KG1 (cell line): ENCODE data around the gene ALDOB.

Experiments used
- DNase-seq: peaks from one replicate; lab custom pipeline; 2025; lab: John Stamatoyannopoulos, UW

Gene ALDOB

DNA sequence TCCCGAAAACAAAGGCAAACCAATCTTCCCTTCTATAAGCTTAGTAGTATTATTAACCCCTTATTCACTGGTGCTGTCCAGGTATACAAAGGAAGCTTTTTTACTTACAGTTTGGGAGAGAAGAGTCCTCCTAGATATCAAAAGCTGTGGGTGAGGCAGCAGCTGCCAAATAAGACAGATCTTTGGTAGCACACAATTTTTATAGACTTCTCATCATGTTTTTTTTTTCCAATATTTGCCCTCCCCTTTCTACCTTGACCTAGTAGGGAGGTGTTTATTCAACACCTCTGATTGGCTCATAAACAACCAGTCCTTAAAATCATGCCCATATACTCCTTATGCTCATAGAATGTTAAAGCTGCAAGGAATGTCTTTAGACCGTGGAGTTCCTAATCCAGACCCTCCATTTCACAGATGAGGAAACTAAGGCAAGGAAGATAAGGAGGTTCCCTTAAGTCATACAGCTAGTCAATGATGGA, at the start of gene ALDOB:
Gene ALDOB, minus strand, starts transcription at position 174 of the 479 bp plus-strand sequence. CDS start 4,887 bp downstream, outside the sequence.
- DNase-seq = no peak

DNA sequence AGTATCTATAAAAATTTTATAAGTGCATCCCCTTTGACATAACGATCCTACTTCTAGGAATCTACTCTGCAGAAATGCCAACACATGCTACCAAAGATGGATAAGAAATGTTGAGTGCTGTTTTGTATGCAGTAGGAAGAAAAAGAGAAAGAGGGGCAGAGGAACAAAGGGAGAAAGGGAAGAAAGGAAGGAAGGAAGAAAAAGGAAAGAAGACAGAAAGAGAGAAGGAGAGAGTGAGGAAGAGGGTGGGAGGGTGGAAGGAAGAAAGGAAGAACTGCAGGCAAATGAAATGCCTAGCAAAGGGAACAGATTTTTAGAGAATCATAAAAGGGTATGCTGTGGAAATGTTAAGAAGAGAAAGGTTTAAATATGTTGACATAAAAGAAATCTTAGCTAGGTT, 48.5 kb upstream of the ALDOB start:
- DNase-seq = no peak

DNA sequence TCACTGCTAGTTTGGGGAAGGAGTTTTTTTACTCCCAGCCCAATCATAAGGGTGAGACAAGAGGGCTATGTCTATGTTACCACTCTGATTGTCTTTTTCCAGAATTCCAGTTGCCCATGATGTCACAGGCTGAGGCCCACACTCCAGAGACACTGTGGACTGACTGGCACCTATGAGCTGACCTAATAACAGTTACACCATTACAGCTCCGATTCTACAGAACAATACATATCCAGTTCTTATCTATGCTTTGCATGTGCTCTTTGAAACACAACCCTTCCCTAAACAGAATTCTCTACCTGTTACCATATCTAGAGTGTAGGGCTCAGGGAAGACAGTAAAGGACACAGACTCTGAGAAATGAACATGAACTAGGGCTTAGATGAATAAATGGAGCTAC, 45.7 kb upstream of the ALDOB start:
- DNase-seq = no peak

DNA sequence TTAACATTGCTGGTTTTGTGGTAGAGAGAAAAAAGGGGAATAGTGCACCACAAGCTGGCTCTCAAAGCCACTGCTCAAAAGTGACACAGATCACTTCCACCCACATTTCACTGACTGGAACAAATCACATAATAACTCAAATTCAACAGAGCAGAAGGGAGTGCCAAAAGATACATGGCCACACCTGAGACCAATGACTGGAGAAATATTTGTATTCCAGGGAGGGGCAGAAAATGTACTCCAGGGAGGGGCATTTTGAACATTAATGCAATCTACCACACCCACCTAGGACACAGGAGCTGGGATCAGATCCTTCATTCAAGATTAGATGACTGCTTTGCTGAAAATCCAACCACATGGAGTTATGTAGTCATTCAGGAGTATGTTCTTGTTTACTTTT, 44.8 kb upstream of the ALDOB start:
- no peak for DNase-seq

DNA sequence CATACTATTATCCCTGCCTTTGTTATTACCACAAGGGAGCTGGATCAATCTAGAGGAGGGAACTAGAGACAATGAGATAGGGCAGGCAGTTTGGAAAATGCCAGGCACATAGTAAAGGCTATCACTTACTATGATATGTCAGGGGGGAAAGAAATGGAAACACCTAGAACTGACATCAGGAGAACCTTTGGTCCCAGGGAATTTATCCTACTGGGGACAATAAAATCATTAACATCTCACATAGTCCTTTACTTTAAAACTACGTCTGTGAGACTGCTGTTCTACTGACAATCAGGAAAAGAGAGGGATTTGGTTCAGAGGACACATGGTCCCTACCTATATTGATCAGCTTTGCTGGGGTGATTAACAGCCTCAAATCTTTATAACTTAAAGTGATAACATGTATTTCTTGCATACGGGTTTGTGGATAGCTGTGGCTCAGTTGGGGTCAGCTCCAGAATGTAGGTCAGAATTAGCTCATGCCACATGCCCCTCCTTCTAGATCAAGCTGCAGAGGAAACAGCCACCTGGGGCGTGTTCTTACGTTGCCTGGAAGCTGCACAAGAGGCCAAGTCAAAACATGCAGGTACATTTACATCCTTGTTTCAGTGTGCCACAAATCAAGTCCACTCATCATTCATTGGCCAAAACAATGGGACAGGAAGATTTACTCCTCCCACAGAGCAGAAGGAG, 43.9 kb upstream of the ALDOB start:
- no peak for DNase-seq

DNA sequence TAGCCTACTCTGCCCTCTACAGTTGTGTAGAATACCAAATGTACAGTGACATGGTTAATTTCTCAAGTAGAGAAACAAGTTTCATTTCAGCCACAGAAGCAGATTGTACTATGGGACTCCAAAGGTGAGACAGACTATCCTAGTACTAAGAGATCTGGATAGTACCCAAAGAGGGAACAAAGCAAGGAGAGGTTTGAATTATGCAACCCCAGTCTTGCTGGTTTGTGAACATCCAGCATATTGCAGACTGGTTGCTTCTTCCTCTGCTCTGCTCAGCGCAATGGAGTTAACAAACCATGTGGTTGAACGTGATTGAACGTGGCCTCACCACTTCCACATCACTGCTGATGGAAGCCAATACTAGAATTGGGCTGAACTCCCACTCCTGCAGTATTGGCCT, 43.3 kb upstream of the ALDOB start:
- no peak for DNase-seq

DNA sequence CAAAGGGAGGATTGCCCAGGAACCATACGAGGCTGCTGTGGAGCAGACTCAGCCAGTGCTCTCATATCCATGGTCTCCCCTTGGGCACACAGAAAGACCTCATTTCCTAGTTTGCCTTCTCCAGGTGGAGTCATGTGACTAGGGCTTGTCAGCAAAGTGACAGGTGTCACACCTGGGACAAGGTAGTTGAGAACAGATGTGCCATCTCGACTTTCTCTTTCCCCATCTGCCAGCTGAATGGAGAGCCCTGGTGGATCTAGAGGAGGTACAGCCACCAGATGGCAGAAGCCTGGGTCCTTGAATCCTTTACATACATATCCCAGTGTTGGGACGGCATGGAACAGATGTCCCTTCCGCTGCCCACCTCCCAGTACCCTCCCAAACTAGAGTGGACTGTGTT, 42.9 kb upstream of the ALDOB start:
- no peak for DNase-seq

DNA sequence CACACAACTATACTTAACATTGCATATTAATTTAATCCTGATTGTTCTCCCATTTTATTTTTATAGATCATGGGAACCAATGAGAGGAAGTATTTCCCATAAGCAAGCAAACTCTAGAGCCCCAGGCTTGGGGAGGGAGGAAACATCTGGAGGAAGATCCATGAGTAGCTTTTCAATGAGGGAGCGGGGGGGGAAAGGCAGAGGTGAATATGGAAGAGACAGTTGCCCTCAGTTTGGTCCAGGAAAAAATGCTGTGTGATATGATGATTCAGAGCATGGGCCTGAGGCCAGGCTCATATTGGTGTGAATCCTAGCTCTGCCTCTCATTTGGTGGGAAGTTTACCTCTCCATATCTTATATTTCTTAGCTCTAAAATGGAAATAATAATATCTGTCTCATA, 42.2 kb upstream of the ALDOB start:
- no peak for DNase-seq

DNA sequence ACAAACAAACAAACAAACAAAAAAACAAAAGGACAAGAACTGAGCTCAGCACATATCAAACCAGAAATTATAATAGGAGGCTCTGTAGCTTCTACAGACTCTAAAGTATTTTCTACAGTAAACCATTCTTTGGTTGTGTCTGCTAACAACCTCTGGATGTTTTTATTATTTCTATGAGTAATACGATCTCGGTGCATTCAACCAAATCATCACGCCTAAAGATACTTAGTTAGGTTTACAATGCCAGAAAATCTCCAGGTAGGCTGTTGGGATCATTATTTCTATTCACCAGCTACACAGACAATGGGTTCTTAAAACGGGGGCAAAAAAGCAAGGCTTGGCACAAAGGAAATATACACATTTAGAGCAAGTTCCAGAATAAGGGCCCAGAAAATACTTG, 41.6 kb upstream of the ALDOB start:
- no peak for DNase-seq

DNA sequence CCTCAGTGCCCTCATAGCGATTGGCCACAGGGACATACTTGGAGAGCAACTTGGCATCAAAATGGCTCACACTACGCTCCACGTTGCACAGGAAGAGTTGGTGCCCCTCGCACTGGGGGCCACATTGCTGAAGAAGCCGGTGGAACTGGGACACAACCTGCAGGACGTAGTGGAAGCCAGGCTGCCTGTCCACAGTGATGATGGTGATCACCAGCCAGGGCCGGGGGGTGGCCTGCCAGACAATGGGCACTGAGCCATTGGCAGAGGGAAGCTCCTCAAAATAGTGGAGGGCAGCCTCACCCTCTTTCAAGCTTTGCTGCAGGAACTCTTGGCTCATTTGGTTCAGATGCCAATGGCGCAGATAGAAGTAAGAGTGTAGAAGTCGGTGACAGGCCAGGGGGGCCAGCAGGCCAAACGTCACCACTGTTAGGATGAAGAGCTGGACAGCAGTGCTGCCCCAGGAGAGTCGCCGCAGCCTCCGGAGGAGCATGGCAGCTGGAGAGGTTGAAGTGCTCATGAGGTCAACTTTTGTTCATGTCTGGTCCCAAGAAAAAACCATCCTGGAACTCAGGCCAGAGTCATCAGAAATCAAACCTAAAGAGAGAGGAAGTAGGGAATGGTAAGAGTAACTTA, 41.1 kb upstream of the ALDOB start:
- DNase-seq = no peak

DNA sequence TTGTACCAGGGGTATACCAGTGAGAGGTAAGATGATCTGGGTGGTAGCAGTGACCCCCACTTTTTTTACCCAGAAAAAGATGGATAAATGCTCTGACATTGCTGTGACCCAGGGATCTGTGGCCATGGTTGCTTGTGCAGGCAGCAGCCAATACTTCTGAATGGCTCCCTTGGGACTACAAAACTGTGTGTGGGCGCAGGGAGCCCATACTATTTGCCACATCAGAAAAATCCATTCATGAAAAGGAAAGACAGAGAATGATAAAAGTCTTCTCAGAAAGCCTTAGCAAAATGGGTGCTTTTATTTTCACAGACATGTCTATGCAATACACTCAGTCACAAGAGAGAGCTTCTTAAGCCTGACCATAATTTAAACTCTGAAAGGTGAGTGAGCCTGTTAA, 37.3 kb upstream of the ALDOB start:
- no peak for DNase-seq

DNA sequence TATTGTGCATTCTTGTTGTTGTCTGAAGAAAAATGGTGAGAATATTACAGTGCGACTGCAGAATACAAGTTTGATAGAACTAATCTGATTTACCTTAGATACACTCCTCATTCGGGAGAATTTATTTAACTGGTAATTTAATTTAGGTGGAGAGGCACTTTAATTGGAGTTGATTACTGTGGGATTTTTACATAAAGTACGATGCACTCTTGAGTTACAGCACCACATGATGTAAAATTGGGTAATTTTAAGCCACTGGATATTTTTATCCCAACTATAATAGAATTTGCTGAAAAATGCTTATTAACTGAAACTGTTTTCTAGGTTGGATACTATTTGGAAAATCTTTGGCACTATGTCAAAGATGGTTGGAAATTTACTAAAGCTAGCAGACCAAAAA, 35.4 kb upstream of the ALDOB start:
- DNase-seq = no peak

DNA sequence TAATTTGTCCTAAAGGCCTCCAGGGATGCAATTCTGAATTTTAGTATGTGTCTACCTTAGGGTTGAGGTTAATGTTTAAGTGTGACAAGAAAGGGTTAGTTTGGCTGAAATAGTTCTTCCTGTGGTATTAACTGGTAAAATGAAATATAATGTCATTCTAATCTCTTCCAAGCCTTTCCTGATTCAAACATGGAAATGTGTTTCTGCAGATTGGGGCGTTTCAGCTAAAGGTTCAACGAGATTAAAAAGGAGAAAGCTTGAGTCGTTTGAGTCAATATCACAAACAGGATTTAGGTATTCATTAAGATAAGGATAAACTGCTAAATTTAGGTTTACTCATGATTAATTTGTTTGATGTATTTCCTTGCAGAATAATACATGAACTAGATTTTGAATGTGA, 34.4 kb upstream of the ALDOB start:
- no peak for DNase-seq

DNA sequence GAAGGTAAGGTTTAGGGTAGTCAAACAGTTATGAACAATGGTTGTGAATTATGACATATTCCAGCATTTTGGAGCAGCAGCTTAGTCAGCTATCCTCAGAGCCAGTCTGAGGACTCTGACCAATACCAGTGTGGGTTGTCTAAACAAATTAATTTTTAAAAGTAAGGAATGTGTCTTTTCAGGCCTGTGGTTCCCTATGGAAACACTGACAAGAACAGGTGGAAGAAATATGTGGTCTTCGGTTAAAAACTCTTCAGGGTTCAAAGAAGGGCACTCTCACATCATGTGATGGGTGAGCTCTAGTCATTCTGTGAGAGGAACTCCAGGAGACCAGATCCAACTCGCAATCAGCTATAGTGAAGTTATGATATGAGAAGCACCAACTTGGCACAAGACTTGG, 33.5 kb upstream of the ALDOB start:
- DNase-seq = no peak

DNA sequence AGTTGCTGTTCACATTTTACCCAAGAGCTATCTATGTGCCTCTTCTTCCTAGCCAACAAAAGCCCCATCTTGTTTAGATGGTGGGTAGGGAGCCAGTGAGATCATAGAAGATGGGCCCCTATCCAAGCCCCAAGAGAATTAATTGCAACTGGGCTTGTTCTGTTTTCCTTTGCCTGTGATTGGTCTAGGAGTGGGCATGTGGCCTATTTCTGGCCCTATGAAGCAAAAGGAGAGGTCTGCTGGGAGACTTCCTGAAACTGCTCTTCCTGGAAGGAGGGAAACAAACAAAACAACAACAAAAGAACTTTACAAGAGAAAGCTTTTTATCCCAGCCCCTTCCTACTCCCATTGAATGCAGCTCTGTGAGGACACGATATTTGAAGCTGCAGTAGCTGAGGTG, 32.5 kb upstream of the ALDOB start:
- no peak for DNase-seq

DNA sequence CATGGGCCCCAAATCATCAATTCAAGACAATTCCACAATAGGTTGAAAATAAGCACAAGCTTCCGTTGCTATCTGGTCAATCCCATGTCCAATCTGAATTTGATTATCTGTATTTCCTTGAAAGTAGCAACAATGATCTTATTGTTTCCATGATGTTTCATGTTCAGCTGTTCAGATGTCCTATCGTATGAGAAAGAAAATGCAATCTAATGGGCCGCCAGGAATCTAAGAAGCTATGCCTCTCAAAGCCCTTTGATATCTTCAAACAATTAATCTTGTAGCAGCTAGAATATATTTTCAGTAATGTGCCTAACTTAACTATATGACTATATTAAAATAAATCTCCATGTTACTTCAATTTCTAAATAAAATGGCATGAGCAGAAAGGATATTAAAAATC, 32.1 kb upstream of the ALDOB start:
- DNase-seq = no peak

DNA sequence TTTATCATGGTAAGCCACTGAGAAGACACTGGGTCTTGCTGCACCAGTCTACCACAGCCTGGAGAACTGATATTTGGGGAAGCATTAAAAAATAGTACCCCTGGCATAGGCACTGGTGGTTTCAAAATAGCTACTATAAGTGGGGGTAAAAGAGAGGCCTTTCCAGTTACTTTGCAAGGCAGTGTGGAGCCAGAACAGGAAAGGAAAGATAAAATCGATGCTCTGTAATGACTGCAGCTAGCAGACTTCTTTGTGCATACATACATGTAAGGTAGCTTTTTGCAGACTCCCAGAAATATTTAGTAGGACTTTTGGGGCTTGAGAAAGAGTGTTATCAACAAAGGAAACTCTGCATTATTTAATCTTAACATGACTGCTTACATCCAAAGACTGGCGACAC, 31.3 kb upstream of the ALDOB start:
- DNase-seq = no peak

DNA sequence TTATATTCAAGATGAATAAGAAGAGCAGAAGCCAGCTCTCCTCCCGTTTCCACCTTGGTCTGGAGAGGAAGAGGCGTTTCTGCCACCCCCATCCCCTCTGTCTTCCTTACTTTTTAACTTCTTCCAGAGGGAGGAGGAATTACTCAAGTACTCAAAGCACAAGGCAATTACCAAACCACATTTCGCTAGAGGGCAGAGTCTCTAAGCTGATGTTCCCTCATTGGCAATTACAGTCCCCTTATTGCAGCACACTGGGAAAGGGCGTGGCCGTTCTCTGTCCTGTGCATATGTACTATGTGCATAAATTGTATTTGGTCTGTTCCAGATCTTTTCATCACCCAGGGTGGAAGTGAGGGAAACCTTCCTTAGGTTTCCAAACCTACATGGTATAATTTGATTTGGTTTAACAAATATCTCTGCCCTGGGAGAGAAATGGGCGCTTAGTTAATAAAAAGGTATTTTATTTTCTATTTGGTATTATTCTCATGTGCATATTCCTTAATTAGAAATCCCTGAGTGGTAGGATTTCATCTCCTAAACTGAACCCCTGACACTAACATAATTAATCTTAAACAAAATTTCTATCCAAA, 29.8 kb upstream of the ALDOB start:
- DNase-seq = no peak

DNA sequence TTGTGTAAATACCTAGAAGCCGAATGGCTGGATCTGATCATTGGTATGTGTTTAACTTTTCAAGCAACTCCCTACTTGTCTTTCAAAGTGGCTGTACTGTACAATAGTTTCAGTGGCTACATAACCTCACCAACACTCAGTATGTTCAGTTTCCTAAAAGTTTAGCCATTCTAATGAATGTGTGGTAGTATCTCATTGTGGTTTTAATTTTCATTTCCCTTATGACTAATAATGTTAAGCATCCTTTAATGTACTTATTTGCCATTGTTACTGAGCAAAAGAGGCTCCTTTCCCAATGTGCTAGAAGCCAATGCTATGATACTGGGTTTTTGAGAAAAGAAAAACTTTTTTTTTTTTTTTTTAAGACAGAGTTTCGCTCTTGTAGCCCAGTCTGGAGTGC, 27.8 kb upstream of the ALDOB start:
- no peak for DNase-seq

DNA sequence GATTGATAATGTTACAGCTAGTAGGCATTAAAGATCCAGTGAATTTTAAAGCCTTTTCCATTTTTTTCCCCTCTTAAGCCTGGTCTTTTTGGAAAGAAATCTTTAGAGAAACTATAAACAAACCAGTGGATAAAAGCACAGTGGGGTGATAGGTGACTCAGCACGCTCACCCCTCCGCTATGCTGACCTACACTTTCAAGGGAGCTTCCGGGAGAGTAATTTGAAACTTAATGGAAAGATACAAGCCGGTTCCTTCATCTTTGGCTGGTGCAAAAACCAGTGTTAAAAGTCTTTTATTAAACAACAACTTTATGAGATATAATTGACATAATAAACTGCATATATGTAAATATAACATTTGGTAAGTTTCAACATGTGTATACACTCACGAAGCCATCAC, 27.0 kb upstream of the ALDOB start:
- DNase-seq = no peak

DNA sequence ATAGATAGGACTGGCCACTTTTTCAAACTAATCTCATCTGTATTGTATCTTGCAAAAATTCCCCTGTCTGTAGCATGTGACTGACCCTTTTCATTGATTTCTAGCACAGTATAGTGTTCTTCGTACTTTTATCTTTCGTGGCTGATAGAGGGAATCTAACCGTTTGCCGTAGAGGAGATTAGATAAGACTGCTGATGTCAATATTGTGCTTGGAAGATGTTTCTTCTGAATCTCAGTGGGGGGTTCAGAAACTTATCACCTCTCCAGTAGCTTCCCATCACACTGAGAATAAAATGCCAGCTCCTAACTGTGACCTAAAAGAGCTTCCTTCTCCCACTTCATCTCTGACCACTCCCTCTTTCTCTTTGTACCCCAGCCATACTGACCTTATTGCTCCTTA, 25.4 kb upstream of the ALDOB start:
- no peak for DNase-seq

DNA sequence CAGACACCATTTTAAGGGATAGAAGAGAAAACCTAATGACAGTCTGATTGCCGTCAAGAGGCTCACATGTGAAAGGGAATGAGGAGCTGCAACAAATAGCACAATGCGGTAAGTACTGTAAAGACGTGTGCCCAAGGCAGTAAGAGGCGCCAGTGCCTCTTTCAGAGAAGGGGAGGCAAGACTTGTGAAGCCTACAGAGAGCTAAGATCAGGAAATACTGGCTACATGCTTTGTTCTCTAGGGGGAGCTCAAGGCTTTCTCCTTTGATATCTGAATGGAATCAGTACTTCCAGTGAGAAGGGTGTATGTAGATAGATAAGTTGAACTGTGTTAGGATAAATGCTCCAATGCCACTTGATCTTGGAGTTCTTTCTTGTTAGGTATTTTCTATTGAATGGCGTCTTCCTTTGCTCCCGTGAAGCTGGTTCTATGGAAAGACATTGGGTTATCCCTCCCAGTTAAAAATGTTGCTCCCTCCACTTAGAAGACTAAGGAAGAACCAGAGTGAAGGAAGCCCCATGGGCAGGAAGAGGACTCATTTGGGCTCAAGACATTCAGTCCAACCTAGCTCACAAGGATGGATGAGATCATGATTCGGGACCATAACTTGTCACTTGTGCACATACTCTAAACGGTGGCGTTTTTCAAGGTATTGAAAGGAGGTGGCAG, 23.5 kb upstream of the ALDOB start:
- peak; percentile 9 for DNase-seq

DNA sequence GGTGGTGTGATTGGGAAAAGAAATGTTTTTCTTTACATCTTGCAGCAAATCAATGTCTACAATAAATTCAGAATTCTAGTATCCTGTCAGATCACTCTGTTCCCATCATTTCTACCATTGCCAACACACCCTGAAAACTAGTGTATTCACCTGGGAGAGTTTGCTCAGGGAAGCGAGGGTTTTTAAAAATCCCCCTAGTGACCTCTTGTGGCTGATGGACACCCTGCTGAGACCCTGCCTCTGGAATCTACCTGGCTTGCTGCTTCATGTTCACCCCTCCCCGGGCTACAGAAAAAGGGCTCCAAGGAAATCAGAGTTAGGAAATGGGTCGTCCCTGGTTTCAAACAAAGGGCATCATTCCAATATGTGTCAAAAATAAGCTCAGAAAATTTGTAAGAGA, 21.4 kb upstream of the ALDOB start:
- no peak for DNase-seq
